SH-SY5Y (cell line): Measurements from ENCODE around the gene ETDC.

Source experiments
- GATA2 ChIP-seq: IDR thresholded peaks from 2 replicates; pipeline ENCODE4 v1.6.1; 2011; ENCODE audit warnings: mild to moderate bottlenecking, low read depth, low read length
- GATA3 ChIP-seq: IDR thresholded peaks from 2 replicates; pipeline ENCODE4 v1.6.1; 2011; ENCODE audit warnings: low read depth, mild to moderate bottlenecking, low read length, moderate library complexity

The ETDC gene

DNA sequence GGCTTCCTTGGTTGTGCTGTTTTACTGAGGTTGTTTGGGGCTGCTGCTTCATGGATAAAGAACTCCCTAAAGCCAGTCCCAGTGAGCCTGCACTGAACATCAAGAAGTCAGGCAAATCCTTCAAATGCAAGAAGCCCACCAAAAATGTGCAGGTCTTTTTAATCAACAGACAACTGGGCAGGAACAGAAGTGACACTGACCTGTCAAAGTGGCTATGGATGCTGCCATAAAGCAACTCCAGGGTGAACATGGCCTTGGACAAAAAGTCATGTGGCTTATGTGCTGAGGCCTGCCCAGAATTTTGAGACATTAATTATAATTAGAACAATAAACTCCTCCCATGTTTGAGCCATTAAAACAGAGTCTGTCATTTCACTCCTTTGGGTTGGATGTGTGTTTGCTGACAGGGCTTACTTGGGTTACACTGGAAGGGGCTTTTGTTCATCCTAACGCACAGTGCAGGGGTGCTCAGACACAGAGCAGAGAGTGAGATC lies at the start of gene ETDC:
Gene ETDC (plus strand): TSS at position 51 of the 494 bp plus-strand sequence. CDS start 0 bp downstream, at position 51.
- no peak for TF ChIP-seq GATA3
- no peak for TF ChIP-seq GATA2

DNA sequence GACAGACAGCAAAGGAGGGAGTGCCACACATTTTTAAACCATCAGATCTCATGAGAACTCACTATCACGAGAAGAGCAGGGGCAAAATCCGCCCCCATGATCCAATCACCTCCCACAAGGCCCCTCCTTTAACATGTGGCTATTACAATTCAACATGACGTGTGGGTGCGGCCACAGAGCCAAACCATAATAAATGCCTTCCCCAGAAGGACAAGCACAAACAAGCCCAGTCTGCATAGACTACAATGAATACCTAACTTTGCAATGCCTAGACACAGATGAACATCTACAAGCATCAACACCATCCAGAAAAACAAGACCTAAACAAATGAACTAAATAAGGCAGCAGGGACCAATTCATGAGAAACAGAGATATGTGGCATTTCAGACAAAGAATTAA lies 45.1 kb upstream of the ETDC start:
- TF ChIP-seq GATA2, result no peak
- TF ChIP-seq GATA3, result no peak

DNA sequence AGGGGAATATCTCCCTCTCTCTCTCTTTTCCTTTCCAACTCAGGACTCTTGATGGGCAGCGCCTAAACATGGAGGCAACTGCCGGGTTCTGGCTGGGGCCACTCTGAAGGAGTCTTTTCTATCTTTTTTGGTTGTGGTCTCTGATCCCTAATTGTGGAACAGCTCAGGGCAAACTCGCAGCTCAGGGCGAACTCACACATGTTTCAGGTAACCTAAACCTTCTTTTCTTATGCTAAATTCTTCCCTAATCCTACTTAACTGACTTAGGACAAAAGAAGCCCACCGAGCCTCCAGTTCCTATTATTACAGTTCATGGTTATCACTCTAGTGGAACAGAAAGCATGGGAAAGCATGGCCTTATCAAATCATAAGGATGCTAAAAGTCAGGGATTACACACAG lies 36.1 kb upstream of the ETDC start:
- TF ChIP-seq GATA3 (no peak), GATA2 (no peak)

DNA sequence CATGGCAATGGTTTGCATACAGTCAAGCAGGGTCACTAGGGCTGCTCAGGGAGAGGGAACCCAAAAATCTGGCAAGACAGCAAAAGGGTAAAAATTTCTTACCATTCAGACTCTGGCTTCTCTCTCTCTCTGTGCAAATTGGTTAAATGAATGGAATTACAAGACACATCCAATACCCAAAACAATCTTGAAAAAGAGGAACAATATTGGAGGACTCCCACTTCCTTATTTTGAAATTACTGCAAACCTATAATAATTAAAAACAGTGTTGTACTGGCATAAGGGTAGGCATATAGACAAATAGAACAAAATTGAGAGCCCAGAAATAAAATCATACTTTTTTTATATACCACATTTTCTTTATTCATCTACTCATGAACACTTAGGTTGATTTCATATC lies 33.3 kb upstream of the ETDC start:
- TF ChIP-seq GATA3 (no peak), GATA2 (no peak)

DNA sequence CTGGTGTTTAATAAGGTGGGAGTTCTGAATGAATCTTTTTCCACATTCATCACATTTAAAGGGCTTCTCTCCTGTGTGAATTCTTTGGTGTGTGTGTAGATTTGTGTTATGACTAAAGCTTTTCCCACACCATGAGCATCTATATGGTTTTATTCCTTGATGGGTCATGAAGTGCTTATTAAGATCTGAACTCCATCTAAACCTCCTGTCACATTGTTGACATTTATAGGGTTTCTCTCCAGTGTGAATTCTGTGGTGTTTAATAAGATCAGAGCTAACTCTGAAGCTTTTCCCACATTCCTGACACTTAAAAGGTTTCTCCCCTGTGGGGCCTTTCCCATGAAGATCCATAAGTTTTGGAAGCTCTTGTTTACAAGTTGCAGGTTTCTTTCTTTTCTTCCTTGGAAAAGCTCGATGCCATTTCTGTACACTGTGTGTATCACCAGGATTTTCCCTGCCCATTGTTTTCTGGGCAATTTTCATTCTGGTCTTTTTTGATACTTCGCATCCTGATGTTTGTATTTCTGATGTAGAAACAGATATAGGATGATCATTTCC lies 21.9 kb upstream of the ETDC start:
- TF ChIP-seq GATA2 (no peak), GATA3 (no peak)

DNA sequence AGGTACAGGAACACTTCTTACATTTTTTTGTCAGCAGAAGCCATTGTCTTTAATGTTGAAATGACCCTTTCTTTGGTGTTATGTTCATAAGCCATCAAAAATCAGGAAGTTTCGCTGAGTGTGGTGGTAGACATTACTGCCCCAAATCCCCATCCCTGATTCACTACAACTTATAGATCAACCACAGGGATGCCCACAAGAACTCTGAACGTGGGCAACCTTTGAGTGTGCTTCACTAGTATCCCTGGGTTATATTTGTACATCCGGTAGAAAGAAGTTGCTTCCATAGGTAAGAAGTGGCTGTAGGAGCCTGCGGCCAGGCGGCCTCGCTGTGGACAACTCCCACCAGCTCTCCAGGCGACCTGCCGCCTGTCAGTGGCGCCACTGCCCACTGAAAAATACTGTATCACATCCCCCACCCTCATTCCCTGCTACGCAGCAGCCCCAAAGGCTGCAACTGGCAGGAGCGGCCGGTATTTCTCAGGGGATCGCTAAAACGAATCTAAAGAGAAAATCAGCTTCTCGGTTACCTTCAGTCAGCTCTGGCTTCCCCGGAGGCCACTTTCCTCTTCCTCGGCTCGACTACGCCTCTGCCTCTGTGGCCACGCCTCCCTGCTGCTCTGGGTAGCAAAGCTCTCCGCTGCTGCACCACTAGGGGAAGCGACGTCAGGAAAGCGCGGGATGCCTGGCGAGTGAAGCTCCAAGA lies 13.9 kb upstream of the ETDC start:
- TF ChIP-seq GATA3 (no peak), GATA2 (no peak)

DNA sequence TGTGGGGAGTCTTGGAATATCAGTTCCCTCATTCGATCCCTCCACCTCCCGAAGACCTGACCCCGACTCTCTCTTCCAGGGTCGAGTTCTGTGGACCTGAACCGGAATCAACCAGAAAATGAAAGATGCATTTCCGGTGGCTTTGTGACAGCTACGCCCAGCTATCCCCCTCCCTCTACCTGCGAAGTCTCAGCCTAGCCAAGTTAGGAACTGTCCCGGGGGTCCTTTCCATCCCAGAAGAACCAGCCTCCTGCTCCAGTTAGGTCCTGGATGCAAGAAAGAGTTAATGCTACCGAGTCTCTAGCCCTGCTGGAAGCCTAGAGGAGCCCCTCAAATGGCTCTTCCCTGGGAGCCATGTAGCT lies 13.4 kb upstream of the ETDC start:
- TF ChIP-seq GATA2, result no peak
- no peak for TF ChIP-seq GATA3

DNA sequence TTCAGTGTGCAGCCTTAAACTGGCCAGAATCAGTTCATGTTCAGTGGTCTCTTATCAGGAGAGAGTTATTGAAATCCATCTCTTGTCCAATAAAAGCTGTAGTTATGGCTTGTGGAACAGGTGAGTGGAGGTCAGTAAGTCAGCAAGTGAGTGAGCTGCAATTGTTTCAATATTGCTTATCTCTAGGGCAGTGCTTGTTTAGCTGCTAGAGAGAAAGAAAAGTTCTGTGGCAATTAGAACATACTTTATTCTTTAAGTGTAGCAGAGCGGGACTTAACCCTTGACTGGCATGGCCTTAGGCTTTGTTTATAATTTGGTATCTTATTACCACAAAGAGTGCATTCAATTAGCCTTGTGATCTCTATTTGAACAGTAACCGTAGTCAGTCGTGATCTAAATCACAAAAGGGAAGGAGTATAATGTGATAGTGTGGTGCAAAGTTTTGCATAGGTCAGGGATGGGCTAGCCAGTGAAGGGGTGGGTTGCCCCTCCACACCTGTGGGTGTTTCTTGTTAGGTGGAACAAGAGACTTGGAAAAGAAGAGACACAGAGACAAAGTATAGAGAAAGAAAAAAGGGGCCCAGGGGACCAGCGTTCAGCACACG lies 6.9 kb upstream of the ETDC start:
- TF ChIP-seq GATA3 (no peak), GATA2 (no peak)

DNA sequence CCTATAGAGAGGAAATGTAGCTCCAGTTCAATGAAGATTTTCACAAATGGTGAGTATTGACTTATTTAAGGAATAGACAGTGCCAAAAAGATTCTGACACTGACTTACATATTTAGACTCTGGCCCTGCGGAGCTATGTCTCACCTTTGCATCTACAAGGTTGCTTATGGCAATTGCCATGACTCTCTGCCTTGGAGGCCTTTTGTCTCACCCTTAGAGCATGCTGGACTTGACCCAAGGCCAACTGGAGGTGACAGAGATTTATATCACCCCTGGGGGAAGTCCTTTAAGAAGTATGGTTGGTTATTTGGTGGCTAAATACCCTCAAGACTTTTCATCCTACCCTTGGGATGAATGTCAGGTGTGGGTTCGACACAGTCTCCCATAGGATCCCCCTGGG lies 4.5 kb upstream of the ETDC start:
- TF ChIP-seq GATA3 (no peak), GATA2 (no peak)

DNA sequence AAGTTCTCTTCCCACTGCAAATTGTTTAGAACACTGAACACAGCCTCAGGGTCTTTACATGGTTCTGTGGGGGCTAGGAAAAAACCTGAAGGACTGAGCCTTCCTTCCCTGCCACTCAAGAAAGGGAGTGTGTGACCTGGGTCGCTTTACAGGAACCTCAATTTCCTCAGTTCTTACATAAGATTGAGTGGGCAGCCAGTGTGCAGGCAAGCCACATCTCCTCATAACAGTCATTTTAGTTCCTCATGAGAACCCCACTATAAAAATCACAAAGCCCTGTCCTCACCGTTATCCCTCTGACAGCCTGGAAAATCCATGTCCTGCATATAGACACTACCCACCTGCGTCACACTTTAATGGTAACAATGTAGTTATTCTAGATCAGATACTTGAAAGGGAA lies 2.1 kb upstream of the ETDC start:
- TF ChIP-seq GATA2 (no peak), GATA3 (no peak)

DNA sequence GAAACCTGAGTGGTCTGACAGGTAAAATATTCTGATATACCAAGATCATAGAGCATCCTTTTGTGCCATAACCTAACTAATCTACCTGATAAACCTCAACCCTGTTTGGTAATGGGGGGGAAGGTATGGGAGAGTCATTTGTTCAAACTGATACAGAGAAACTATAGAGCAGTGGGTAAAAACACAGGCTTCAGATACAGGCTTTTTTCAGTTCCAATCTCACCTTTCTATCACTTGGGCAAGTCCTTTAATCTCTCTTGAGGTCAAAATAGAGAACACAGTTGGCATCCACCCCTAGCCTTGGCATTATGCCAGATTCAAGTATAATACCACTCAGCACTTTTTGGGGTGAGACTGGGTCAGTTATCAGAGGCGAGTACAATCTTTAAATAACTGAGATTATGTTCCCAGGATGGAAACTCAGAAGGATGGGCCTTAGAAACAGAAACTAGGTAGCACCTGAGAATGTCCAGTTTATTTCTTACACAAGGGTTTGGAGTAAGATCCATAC lies 880 bp upstream of the ETDC start:
- TF ChIP-seq GATA3 (no peak), GATA2 (no peak)

DNA sequence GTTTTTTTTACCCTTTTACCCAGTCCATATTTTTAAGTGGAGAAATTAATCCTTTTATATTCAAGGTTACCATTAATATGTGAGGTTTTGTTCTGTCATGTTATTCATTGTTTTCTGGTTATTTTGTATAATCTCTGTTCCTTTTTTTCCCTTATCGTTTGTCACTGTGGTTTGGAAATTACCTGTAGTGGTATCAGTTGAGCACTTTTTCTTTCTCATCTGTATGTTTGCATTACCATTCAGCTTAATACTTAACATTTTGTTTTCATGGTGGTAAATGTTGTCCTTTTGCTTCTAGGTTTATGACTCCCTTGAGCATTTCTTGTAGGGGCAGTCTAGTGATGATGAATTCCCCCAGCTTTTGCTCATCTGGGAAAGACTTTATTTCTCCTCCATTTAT lies 6.6 kb downstream of the ETDC start:
- TF ChIP-seq GATA3, result no peak
- TF ChIP-seq GATA2, result no peak

DNA sequence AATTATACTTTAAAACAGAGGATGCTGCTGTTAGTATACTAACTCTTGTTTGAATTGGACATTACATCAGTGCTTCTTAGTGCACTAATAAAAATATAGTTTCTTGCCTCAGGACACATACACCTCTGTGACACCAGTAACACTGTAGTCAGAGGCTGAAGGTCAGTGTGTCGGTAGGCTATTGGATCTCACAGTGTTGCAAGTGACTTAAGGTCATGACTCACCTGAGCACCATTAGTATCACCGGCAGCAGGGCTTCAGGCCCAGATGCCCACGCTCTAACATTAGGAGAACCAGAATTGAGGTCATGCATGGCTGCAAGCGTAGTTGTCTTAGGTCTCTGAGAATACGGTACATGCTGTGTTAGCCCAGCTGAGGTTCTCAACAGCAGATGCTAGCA lies 15.2 kb downstream of the ETDC start:
- TF ChIP-seq GATA3 (no peak), GATA2 (no peak)

DNA sequence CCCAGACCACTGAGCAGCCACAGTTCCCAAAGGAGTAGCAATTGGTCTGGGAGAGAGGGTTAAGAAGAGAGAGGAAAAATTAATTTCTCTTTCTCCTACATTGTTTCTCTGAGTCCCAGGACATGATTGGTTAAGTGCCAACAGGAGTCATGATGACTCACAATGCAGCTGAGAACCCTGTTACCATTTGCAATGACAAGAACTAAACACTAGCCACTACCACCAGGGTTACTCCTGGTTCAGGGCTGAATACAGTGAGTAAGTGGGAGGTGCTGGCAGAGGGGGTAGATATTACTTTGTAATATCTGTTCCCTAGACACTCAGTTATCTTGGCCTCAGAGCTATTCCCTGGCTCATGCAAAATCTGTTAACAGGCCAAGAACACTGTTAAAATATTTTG lies 18.0 kb downstream of the ETDC start:
- TF ChIP-seq GATA3, result no peak
- TF ChIP-seq GATA2, result no peak
